Caco-2 (cell line): ENCODE data around the gene SEMA3F. TPM values are rescaled to one million over a fixed set of nuclear protein-coding genes. Genes with fewer than 3 reads are reported as not detected.

Experiments used
- BruUV-seq: library from RNA; stranded (reverse); fragments of 400-500 nt; replicated peaks from 2 replicates; lab custom pipeline; 2021; lab: Mats Ljungman, UMichigan
- CTCF ChIA-PET: fragments of 300-600 bp; sonication (Branson Sonifier 250); formaldehyde crosslinking; loops from one replicate; lab custom pipeline; 2022; ENCODE audit warnings: antibody characterized with exemption; lab: Charles Lee
- POLR2A ChIA-PET: fragments of 300-600 bp; sonication (Branson Sonifier 250); formaldehyde crosslinking; loops from one replicate; lab custom pipeline; 2022; ENCODE audit warnings: antibody characterized with exemption; lab: Charles Lee
- DNase-seq, 2 experiments: peaks; one replicate each; pipeline versions ENCODE4 v3.0.0 to v3.0.0-alpha.2; 2020 to 2022
- H3K27me3 ChIP-seq: replicated peaks from 2 replicates; pipeline ENCODE4 v1.6.0; 2011; ENCODE audit warnings: low read length; ENCODE audit not compliant: control insufficient read depth, insufficient read depth
- H3K36me3 ChIP-seq: 2 replicates; pipeline ENCODE4 v1.5.1; 2011; ENCODE audit warnings: low read length; ENCODE audit not compliant: control insufficient read depth, insufficient read depth
- H3K4me1 ChIP-seq: fragments of 250-450 bp; sonication (Bioruptor Pico); 2 replicates; pipeline ENCODE4 v1.5.1; 2020; ENCODE audit warnings: mild to moderate bottlenecking
- H3K4me3 ChIP-seq: 2 replicates; pipeline ENCODE4 v1.5.1; 2011; ENCODE audit warnings: low read depth, mild to moderate bottlenecking, control low read depth, low read length
- H3K9me3 ChIP-seq: fragments of 250-450 bp; sonication (Bioruptor Pico); 2 replicates; pipeline ENCODE4 v1.5.1; 2020; ENCODE audit warnings: mild to moderate bottlenecking, moderate library complexity
- H3K27ac Mint-ChIP-seq: one replicate; pipeline ENCODE4 v1.8.0; 2022; ENCODE audit warnings: mixed read lengths; ENCODE audit not compliant: unreplicated experiment
- H3K27me3 Mint-ChIP-seq: one replicate; pipeline ENCODE4 v1.8.0; 2022; ENCODE audit warnings: mixed read lengths; ENCODE audit not compliant: insufficient read depth, unreplicated experiment
- H3K36me3 Mint-ChIP-seq: one replicate; pipeline ENCODE4 v1.8.0; 2022; ENCODE audit warnings: mild to moderate bottlenecking, mixed read lengths; ENCODE audit not compliant: insufficient read depth, unreplicated experiment
- H3K4me1 Mint-ChIP-seq: one replicate; pipeline ENCODE4 v1.8.0; 2022; ENCODE audit warnings: low read depth, mixed read lengths; ENCODE audit not compliant: unreplicated experiment
- H3K4me3 Mint-ChIP-seq: one replicate; pipeline ENCODE4 v1.8.0; 2022; ENCODE audit warnings: mild to moderate bottlenecking, moderate library complexity, mixed read lengths; ENCODE audit not compliant: unreplicated experiment
- H3K9me3 Mint-ChIP-seq: one replicate; pipeline ENCODE4 v1.8.0; 2022; ENCODE audit warnings: mixed read lengths; ENCODE audit not compliant: unreplicated experiment
- CTCF ChIP-seq, 2 experiments: fragments of 200-600 bp in 1 of 2; IDR thresholded peaks; 1 replicate in 1 of 2; 2 replicates in 1 of 2; pipeline versions ENCODE4 v1.5.1 to v1.8.0; 2011 to 2022; ENCODE audit warnings: antibody characterized with exemption in 1 of 2, control low read depth in 1 of 2, inconsistent platforms in 1 of 2, low read depth in 1 of 2, low read length in 1 of 2, mild to moderate bottlenecking in 1 of 2, moderate library complexity in 1 of 2; ENCODE audit not compliant: insufficient read depth in 1 of 2, severe bottlenecking in 1 of 2, unreplicated experiment in 1 of 2
- intact Hi-C: fragments of 100-400 bp; cut with micrococcal nuclease; formaldehyde crosslinking; loops from one replicate; pipeline ENCODE4 v1.10.0; 2022; ENCODE audit not compliant: unreplicated experiment
- total RNA-seq: library from RNA; stranded (reverse); gene quantifications from 2 replicates; pipeline ENCODE4 v1.2.3, GENCODE V29; 2022

Gene SEMA3F
- total RNA-seq, 1 experiment from 2014 or later = 16.5 TPM

- Mint-ChIP-seq H3K4me3 (no peak overlapping the region), H3K4me1 (peaks cover 1% of the 10 kb centered on the region), H3K27me3 (no peaks in the 10 kb centered on the region), H3K36me3 (peaks cover 96% of the 10 kb centered on the region), H3K27ac (no peak overlapping the region), H3K9me3 (no peaks in the 10 kb centered on the region)
- Histone ChIP-seq H3K4me3 (no peak overlapping the region), H3K27me3 (no peaks in the 10 kb centered on the region), H3K4me1 (peaks cover 4% of the 10 kb centered on the region), H3K36me3 (peaks cover 6% of the 10 kb centered on the region), H3K9me3 (no peaks in the 10 kb centered on the region)
- ChIA-PET POLR2A (interaction anchor here (0.6 kb wide), 1 partner anchor 119 kb away, joined by 3 read pairs; no protein-coding TSS in a partner anchor), CTCF (interaction anchor here (0.7 kb wide), 1 partner anchor 41 kb away, joined by 6 read pairs; no protein-coding TSS in a partner anchor)
- intact Hi-C loops = no loop called here
- no peak for TF ChIP-seq CTCF (IDR thresholded peaks at IDR 0.05; ENCODE audit: insufficient read depth in 1 of 2, low read depth in 1 of 2, low read length in 1 of 2, severe bottlenecking in 1 of 2, unreplicated experiment in 1 of 2)
- DNase-seq = no peak
- BruUV-seq = no TSS peak
Measured at GRCh38 chr3:50117120-50117519, 38.0 kb upstream of the SEMA3F start.

GRCh38 chr3:50118237-50118636, 36.9 kb upstream of the SEMA3F start:
- DNase-seq = no peak
- no peak for TF ChIP-seq CTCF (IDR thresholded peaks at IDR 0.05; ENCODE audit: insufficient read depth in 1 of 2, low read depth in 1 of 2, low read length in 1 of 2, severe bottlenecking in 1 of 2, unreplicated experiment in 1 of 2)
- Mint-ChIP-seq H3K27me3 (no peaks in the 10 kb centered on the region), H3K4me1 (peaks cover 5% of the 10 kb centered on the region), H3K9me3 (no peaks in the 10 kb centered on the region), H3K27ac (no peak overlapping the region), H3K36me3 (peaks cover 96% of the 10 kb centered on the region), H3K4me3 (no peak overlapping the region)
- intact Hi-C loops = no loop called here
- H3K4me3 ChIP-seq = no peak overlapping the region
- peaks cover 7% of the 10 kb centered on the region for H3K4me1 ChIP-seq
- ChIA-PET POLR2A (no interaction called here), CTCF (no interaction called here)
- no peaks in the 10 kb centered on the region for H3K27me3 ChIP-seq
- H3K36me3 ChIP-seq = peaks cover 5% of the 10 kb centered on the region
- H3K9me3 ChIP-seq = no peaks in the 10 kb centered on the region
- no TSS peak for BruUV-seq

GRCh38 chr3:50119786-50120185, 35.3 kb upstream of the SEMA3F start:
- Mint-ChIP-seq H3K4me3 (no peak overlapping the region), H3K27ac (no peak overlapping the region), H3K9me3 (no peaks in the 10 kb centered on the region), H3K36me3 (peaks cover 86% of the 10 kb centered on the region), H3K4me1 (peaks cover 15% of the 10 kb centered on the region), H3K27me3 (no peaks in the 10 kb centered on the region)
- H3K9me3 ChIP-seq = no peaks in the 10 kb centered on the region
- H3K27me3 ChIP-seq = no peaks in the 10 kb centered on the region
- DNase-seq = no peak
- CTCF ChIA-PET = interaction anchor here (0.6 to 2.0 kb wide), 4 partner anchors 63 to 139 kb away, joined by 3 to 15 read pairs (median 5); no protein-coding TSS in a partner anchor
- BruUV-seq = no TSS peak
- H3K4me3 ChIP-seq = no peak overlapping the region
- peaks cover 5% of the 10 kb centered on the region for H3K36me3 ChIP-seq
- POLR2A ChIA-PET = no interaction called here
- intact Hi-C loops = no loop called here
- TF ChIP-seq CTCF (IDR thresholded peaks at IDR 0.05; ENCODE audit: insufficient read depth in 1 of 2, low read depth in 1 of 2, low read length in 1 of 2, severe bottlenecking in 1 of 2, unreplicated experiment in 1 of 2) = no peak
- peaks cover 19% of the 10 kb centered on the region for H3K4me1 ChIP-seq
